ENCODE data around the gene PALLD. TPM values are rescaled to one million over a fixed set of nuclear protein-coding genes. Genes with fewer than 3 reads are reported as not detected.
A peak's percentile ranks its signal among the peaks of the same experiment; 100 is the strongest.

Gene PALLD
- total and polyA plus RNA-seq, 2 of the 8 experiments (the other 6 are each of a cell fraction or from before 2014, with no cell fraction given): 10.5 to 25.0 TPM

DNA sequence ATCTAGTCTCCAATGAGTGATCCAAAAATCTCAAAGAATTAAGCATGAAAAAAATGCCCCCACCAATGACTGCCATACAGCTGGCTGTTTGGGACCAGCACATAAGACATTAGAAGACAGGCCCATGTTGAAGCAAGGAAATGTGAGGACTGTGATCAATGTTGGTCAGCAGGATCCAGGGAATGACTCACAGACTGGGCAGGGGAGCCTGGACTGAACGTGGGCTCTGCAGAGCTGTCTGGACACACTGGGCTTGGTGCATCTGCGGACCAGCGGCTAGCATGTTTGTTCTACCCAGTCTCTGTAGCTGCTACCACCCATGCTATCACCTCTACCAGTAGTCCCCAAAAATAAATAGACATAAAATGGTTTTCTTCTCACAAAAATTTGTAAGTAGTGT lies 108.6 kb downstream of the PALLD start:
- no peaks in the 10 kb centered on the region for H3K9me3 ChIP-seq (ENCODE audit: insufficient read depth in 2 of 2, low read depth in 1 of 2, low read length in 1 of 2)
- no peaks in the 10 kb centered on the region for H4K20me1 ChIP-seq (replicated peaks in 1 of 2; ENCODE audit: control insufficient read depth in 1 of 2, insufficient read depth in 2 of 2, low read length in 2 of 2)
- no peaks in the 10 kb centered on the region for H3K79me2 ChIP-seq (ENCODE audit: control insufficient read depth in 1 of 2, insufficient read depth in 2 of 2, low read length in 2 of 2)
- H2AFZ ChIP-seq (ENCODE audit: low read length): peak overlapping the region; percentile 42; the same call in 1 of the 2 replicates
- no peak overlapping the region for H2BK15ac ChIP-seq (ENCODE audit: low read length)
- FAIRE-seq (no peak), DNase-seq (ENCODE audit: low read depth in 1 of 2, low spot score in 2 of 2) (no peak)
- 93% methylated on average over 3 of the region's 3 CpGs; no CpG with 5 or more reads in 1 of the 2 experiments for WGBS, 2 experiments (ENCODE audit: extremely low coverage in 1 of 2, insufficient coverage in 1 of 2, insufficient read length in 1 of 2, insufficient replicate concordance in 2 of 2, low coverage in 1 of 2, low lambda C conversion rate in 2 of 2, missing lambda C conversion rate in 1 of 2)
- no peak overlapping the region for H2BK5ac ChIP-seq (ENCODE audit: low read depth, low read length)
- H3K23ac ChIP-seq (ENCODE audit: insufficient read length): no peak overlapping the region
- no peak overlapping the region for H4K8ac ChIP-seq (ENCODE audit: extremely low read depth, insufficient read depth, low read length)
- H3K4ac ChIP-seq (replicated peaks; ENCODE audit: insufficient read length, low read depth, low read length): no peak overlapping the region
- H4K91ac ChIP-seq (replicated peaks; ENCODE audit: insufficient read length, low read length): no peak overlapping the region
- CTCF ChIA-PET (ENCODE audit: partially characterized antibody): interaction anchor here (0.6 to 1.8 kb wide), 7 partner anchors 13 to 452 kb away, joined by 3 to 5 read pairs (median 3); no protein-coding TSS in a partner anchor
- no peaks in the 10 kb centered on the region; the same call in 1 of the 2 replicates for H3K23me2 ChIP-seq (ENCODE audit: low read depth, low read length)
- no peak overlapping the region for H3K4me3 ChIP-seq (ENCODE audit: extremely low read depth in 1 of 4, insufficient read depth in 2 of 4, low read depth in 3 of 4, low read length in 4 of 4)
- no peak overlapping the region for H3K14ac ChIP-seq (ENCODE audit: insufficient read length)
- H3K9ac ChIP-seq (replicated peaks in 1 of 4; ENCODE audit: extremely low read depth in 1 of 4, low read depth in 3 of 4, low read length in 3 of 4): no peak overlapping the region
- no peak overlapping the region for H3K27ac ChIP-seq (ENCODE audit: low read depth, low read length)
- H3K79me1 ChIP-seq (ENCODE audit: low read depth, low read length): no peaks in the 10 kb centered on the region
- POLR2A ChIA-PET (ENCODE audit: partially characterized antibody): no interaction called here
- no peak overlapping the region for H3K56ac ChIP-seq (replicated peaks; ENCODE audit: insufficient read length, low read depth, low read length)
- peaks cover 0 to 5% (median 2%) of the 10 kb centered on the region in 4 experiments; a peak in 2 of 7 replicates for H3K4me1 ChIP-seq (replicated peaks in 1 of 4; ENCODE audit: control insufficient read depth in 3 of 4, insufficient read depth in 4 of 4, low read length in 3 of 4)
- H2BK120ac ChIP-seq (replicated peaks; ENCODE audit: low read depth, low read length): no peak overlapping the region
- H2AK5ac ChIP-seq (ENCODE audit: low read depth, low read length): no peak overlapping the region
- no peak overlapping the region for H3K4me2 ChIP-seq (ENCODE audit: insufficient read depth in 1 of 2, low read depth in 2 of 2, low read length in 2 of 2)
- H2BK20ac ChIP-seq (ENCODE audit: low read length): no peak overlapping the region
- H3K27me3 ChIP-seq (replicated peaks in 1 of 4; ENCODE audit: control insufficient read depth in 3 of 4, extremely low read depth in 1 of 4, insufficient read depth in 3 of 4, low read length in 3 of 4): no peaks in the 10 kb centered on the region
- no peak overlapping the region for H4K5ac ChIP-seq (ENCODE audit: insufficient read length, low read depth, low read length)
- H2BK12ac ChIP-seq (ENCODE audit: low read depth, low read length): no peak overlapping the region; the same call in 1 of the 2 replicates
- no peak overlapping the region for H3K18ac ChIP-seq (ENCODE audit: extremely low read depth, low read length)
- H3K36me3 ChIP-seq (ENCODE audit: control insufficient read depth in 2 of 4, insufficient read depth in 4 of 4, low read length in 3 of 4): no peaks in the 10 kb centered on the region
- TF ChIP-seq SP1 (IDR thresholded peaks at IDR 0.05; ENCODE audit: low read depth, low read length): no peak
- TF ChIP-seq YY1 (IDR thresholded peaks at IDR 0.05; ENCODE audit: low read depth, low read length): no peak
- no peak for TF ChIP-seq TEAD4 (IDR thresholded peaks at IDR 0.05; ENCODE audit: low read depth, low read length)
- no peak for TF ChIP-seq CREB1 (IDR thresholded peaks at IDR 0.05)
- no peak for TF ChIP-seq GTF2F1 (IDR thresholded peaks at IDR 0.05; ENCODE audit: borderline replicate concordance, low read depth, low read length)
- TF ChIP-seq, protein P1, sequence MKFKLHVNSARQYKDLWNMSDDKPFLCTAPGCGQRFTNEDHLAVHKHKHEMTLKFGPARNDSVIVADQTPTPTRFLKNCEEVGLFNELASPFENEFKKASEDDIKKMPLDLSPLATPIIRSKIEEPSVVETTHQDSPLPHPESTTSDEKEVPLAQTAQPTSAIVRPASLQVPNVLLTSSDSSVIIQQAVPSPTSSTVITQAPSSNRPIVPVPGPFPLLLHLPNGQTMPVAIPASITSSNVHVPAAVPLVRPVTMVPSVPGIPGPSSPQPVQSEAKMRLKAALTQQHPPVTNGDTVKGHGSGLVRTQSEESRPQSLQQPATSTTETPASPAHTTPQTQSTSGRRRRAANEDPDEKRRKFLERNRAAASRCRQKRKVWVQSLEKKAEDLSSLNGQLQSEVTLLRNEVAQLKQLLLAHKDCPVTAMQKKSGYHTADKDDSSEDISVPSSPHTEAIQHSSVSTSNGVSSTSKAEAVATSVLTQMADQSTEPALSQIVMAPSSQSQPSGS (IDR thresholded peaks at IDR 0.05; ENCODE audit: low read length): no peak
- TF ChIP-seq EP300 (IDR thresholded peaks at IDR 0.05; ENCODE audit: borderline replicate concordance in 1 of 2, low read depth in 2 of 2, low read length in 2 of 2): no peak
- TF ChIP-seq POU5F1 (IDR thresholded peaks at IDR 0.05; ENCODE audit: low read depth, low read length): no peak
- TF ChIP-seq TCF12 (IDR thresholded peaks at IDR 0.05; ENCODE audit: low read depth, low read length): no peak
- no peak for TF ChIP-seq CBX8 (IDR thresholded peaks at IDR 0.05; ENCODE audit: borderline replicate concordance, low read depth, low read length)
- TF ChIP-seq SIRT6 (IDR thresholded peaks at IDR 0.05; ENCODE audit: low read length): no peak
- TF ChIP-seq CEBPB (IDR thresholded peaks at IDR 0.05; ENCODE audit: low read depth, low read length): no peak
- TF ChIP-seq GABPA (IDR thresholded peaks at IDR 0.05; ENCODE audit: borderline replicate concordance, insufficient read depth, low read length): no peak
- TF ChIP-seq SIN3A (conservative IDR thresholded peaks at IDR 0.05 in 1 of 2, IDR thresholded peaks at IDR 0.05 in 1 of 2; ENCODE audit: low read depth in 1 of 2, low read length in 2 of 2): no peak

All from H1 (cell line).